Prostate gland (tissue), 2 donors: ENCODE results near the gene EPS15. TPM values are rescaled to one million over a fixed set of nuclear protein-coding genes. Genes with fewer than 3 reads are reported as not detected.

Experiments used
- DNase-seq: peaks from one replicate; pipeline ENCODE4 v3.0.0-alpha.2; 2019; ENCODE audit warnings: low spot score
- H3K27ac ChIP-seq, 2 donors: fragments of 200-600 bp; sonication (generic); 2 replicates each; pipeline ENCODE4 v1.5.1; 2017 to 2019
- H3K27me3 ChIP-seq: fragments of 200-600 bp; sonication (generic); replicated peaks from 2 replicates; pipeline ENCODE4 v1.5.1; 2019; ENCODE audit not compliant: insufficient read depth
- H3K36me3 ChIP-seq, 2 donors: fragments of 200-600 bp; sonication (generic); 1 replicate in 1 of 2; 2 replicates in 1 of 2; pipeline versions ENCODE4 v1.5.1 to v1.8.1; 2017 to 2019
- H3K4me1 ChIP-seq: fragments of 200-600 bp; sonication (generic); replicated peaks from 2 replicates; pipeline ENCODE4 v1.5.1; 2019
- H3K4me3 ChIP-seq, 2 donors: fragments of 200-600 bp; sonication (generic); 2 replicates each; pipeline ENCODE4 v1.5.1; 2017 to 2019
- H3K9me3 ChIP-seq: fragments of 200-600 bp; sonication (generic); 2 replicates; pipeline ENCODE4 v1.5.1; 2017
- CTCF ChIP-seq, 4 experiments: fragments of 200-600 bp in 2 of 4; fragments of 450-650 bp in 2 of 4; sonication (generic) in 2 of 4; IDR thresholded peaks; 1 replicate in 3 of 4; 2 replicates in 1 of 4; pipeline ENCODE4 v1.5.1; 2016 to 2019; ENCODE audit warnings: antibody characterized with exemption in 4 of 4, mild to moderate bottlenecking in 2 of 4, moderate library complexity in 2 of 4
- POLR2A ChIP-seq: fragments of 450-650 bp; IDR thresholded peaks from one replicate; pipeline ENCODE4 v1.6.1; 2016; ENCODE audit warnings: antibody characterized with exemption, mild to moderate bottlenecking
- POLR2AphosphoS5 ChIP-seq: sonication (generic); formaldehyde crosslinking; IDR thresholded peaks from one replicate; pipeline ENCODE4 v1.6.1; 2017; ENCODE audit warnings: antibody characterized with exemption
- WGBS: methylation state at CpG from one replicate; pipeline ENCODE4 v1.1.5; 2018; 5-methylcytosine and 5-hydroxymethylcytosine counted together
- intact Hi-C: fragments of 100-400 bp; cut with DNase I; formaldehyde crosslinking; loops from one replicate; pipeline ENCODE4 v1.14.2; 2022
- total RNA-seq, 2 donors: library from RNA; depleted of rRNA; stranded (reverse); fragments of >200 nt; gene quantifications; one replicate each; pipeline ENCODE4 v1.1.0, GENCODE V29; 2016

EPS15 gene
- total RNA-seq, 2 donors from 2014 or later: 62.4 to 70.4 TPM

- no peak for DNase-seq
- TF ChIP-seq POLR2A: no peak
- no peak for TF ChIP-seq CTCF (IDR thresholded peaks at IDR 0.05)
- TF ChIP-seq POLR2AphosphoS5: no peak
- no peak overlapping the region for H3K27ac ChIP-seq
- no peaks in the 10 kb centered on the region for H3K4me1 ChIP-seq
- H3K9me3 ChIP-seq: no peaks in the 10 kb centered on the region
- H3K36me3 ChIP-seq: no peaks in the 10 kb centered on the region
- intact Hi-C loops: no loop called here
- no peaks in the 10 kb centered on the region for H3K27me3 ChIP-seq
- no peak overlapping the region for H3K4me3 ChIP-seq
Observed at GRCh38 chr1:51432146-51432545, 86.9 kb downstream of the EPS15 start.

GRCh38 chr1:51427438-51427837 is 91.6 kb downstream of the EPS15 start:
- Histone ChIP-seq H3K36me3 (no peaks in the 10 kb centered on the region), H3K4me3 (no peak overlapping the region), H3K27ac (no peak overlapping the region), H3K9me3 (no peaks in the 10 kb centered on the region), H3K27me3 (no peaks in the 10 kb centered on the region), H3K4me1 (no peaks in the 10 kb centered on the region)
- 97% methylated on average over 1 of the region's 1 CpG for WGBS
- no peak for DNase-seq
- no peak for TF ChIP-seq POLR2A
- no peak for TF ChIP-seq POLR2AphosphoS5
- intact Hi-C loops: no loop called here

GRCh38 chr1:51425955-51426354 is 93.1 kb downstream of the EPS15 start:
- Histone ChIP-seq H3K9me3 (no peaks in the 10 kb centered on the region), H3K4me1 (no peaks in the 10 kb centered on the region), H3K4me3 (no peak overlapping the region), H3K36me3 (no peaks in the 10 kb centered on the region), H3K27ac (no peak overlapping the region), H3K27me3 (no peaks in the 10 kb centered on the region)
- TF ChIP-seq POLR2AphosphoS5: no peak
- TF ChIP-seq CTCF (IDR thresholded peaks at IDR 0.05): no peak
- no peak for TF ChIP-seq POLR2A
- DNase-seq: no peak
- intact Hi-C loops: no loop called here
- WGBS: 94% methylated on average over 3 of the region's 3 CpGs

GRCh38 chr1:51425273-51425672 is 93.8 kb downstream of the EPS15 start:
- 95% methylated on average over 1 of the region's 1 CpG for WGBS

GRCh38 chr1:51423073-51423821 is 95.8 kb downstream of the EPS15 start:
- no peaks in the 10 kb centered on the region for H3K4me1 ChIP-seq
- no peak overlapping the region for H3K4me3 ChIP-seq
- DNase-seq: no peak
- TF ChIP-seq POLR2AphosphoS5 (no peak), POLR2A (no peak), CTCF (IDR thresholded peaks at IDR 0.05) (no peak)
- WGBS: 58% methylated on average over 7 of the region's 7 CpGs
- no peaks in the 10 kb centered on the region for H3K36me3 ChIP-seq
- intact Hi-C loops: no loop called here
- H3K27me3 ChIP-seq: no peaks in the 10 kb centered on the region
- H3K27ac ChIP-seq: no peak overlapping the region
- H3K9me3 ChIP-seq: no peaks in the 10 kb centered on the region

More at GRCh38 chr1:51425273-51425672, 93.8 kb downstream of the EPS15 start:
- no peaks in the 10 kb centered on the region for H3K9me3 ChIP-seq
- H3K36me3 ChIP-seq: no peaks in the 10 kb centered on the region
- no peak overlapping the region for H3K4me3 ChIP-seq
- intact Hi-C loops: no loop called here
- no peak for DNase-seq
- no peaks in the 10 kb centered on the region for H3K4me1 ChIP-seq
- no peak overlapping the region for H3K27ac ChIP-seq
- H3K27me3 ChIP-seq: no peaks in the 10 kb centered on the region
- no peak for TF ChIP-seq POLR2AphosphoS5
- no peak for TF ChIP-seq POLR2A
- no peak for TF ChIP-seq CTCF (IDR thresholded peaks at IDR 0.05)
